ENCODE results near the gene PDCD4.
"Not testable (repeated sequence)": the region's sequence is repeated elsewhere in the genome, so short reads cannot be mapped to it uniquely, and the experiment has no call there.

PDCD4 gene

GRCh38 chr10:110915035-110915434 lies 43.3 kb downstream of the PDCD4 start:
- H3K27ac ChIP-seq, result no peak overlapping the region
- H3K4me1 ChIP-seq, result peaks cover 20% of the 10 kb centered on the region
- H3K4me3 ChIP-seq, result no peak overlapping the region
- H3K4me2 ChIP-seq, result peak overlapping the region; percentile 57
- H3K9me3 ChIP-seq, result no peaks in the 10 kb centered on the region
- no peaks in the 10 kb centered on the region for H3K27me3 ChIP-seq
- H4K20me1 ChIP-seq, result peaks cover 14% of the 10 kb centered on the region; the same call in 1 of the 2 replicates
- TF ChIP-seq Cebpa-rat (IDR thresholded peaks at IDR 0.05), result no peak
- H3K36me3 ChIP-seq, result no peaks in the 10 kb centered on the region
- no peak overlapping the region for H3K9ac ChIP-seq

DNA sequence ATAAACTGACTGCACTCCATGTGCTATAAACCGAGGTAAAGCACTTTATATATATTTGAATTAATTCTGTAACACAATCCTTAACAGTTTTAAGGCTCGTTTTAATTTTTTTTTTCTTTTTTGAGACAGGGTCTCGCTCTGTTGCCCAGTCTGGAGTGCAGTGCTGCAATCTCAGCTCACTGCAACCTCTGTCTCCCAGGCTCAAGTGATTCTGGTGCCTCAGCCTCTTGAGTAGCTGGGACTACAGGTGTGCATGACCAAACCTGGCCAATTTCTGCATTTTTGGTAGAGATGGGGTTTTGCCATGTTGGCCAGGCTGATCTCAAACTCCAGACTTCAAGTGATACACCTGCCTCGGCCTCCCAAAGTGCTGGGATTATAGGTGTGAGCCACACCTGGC lies 43.9 kb downstream of the PDCD4 start:
- H3K9ac ChIP-seq, H3K36me3 ChIP-seq, H3K9me3 ChIP-seq, H3K4me2 ChIP-seq, H3K4me3 ChIP-seq, H3K27me3 ChIP-seq, H3K27ac ChIP-seq: not testable (repeated sequence)
- H4K20me1 ChIP-seq, result peaks cover 14% of the 10 kb centered on the region; the same call in 1 of the 2 replicates
- H3K4me1 ChIP-seq, result peaks cover 20% of the 10 kb centered on the region

DNA sequence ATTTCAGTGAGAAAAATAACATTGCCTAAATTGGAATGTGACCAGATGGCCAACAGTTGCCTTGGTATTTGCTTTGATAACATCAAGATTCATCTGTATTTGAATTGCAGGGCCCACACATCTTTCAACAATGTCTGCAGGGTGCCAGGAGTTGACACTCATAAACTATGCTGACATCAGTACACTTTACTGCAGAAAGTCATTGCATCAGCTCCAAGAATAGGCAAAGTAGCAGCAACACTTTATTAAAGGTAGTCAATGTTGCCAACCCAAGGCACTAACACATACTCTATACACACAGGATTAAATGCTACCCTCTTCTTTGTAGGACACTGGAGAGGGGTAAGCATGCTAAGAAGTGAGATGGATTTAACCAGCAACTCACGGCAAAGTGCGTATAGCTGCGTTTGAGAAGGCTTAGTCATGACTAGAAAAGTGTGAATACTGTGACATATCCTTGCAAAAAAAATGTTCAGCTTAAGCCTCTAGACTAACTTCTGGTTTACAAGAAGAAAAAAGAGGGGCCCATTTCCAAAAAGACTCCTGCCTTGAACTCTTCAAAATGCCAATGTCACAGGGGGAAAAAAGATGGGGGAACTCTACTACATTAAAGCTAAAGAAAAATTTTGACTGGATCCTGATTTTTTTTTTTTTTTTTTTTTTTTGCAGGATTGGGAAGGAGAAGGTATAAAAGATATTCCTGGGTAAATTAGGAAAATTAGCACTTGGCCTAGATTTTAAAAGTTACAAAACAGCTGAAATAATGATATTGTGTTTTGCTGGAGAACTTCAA lies 45.0 kb downstream of the PDCD4 start:
- Histone ChIP-seq H4K20me1 (peaks cover 21% of the 10 kb centered on the region), H3K36me3 (no peaks in the 10 kb centered on the region), H3K9ac (no peak overlapping the region), H3K4me2 (no peak overlapping the region), H3K27ac (no peak overlapping the region), H3K27me3 (no peaks in the 10 kb centered on the region), H3K4me1 (peaks cover 27% of the 10 kb centered on the region), H3K9me3 (no peaks in the 10 kb centered on the region), H3K4me3 (no peak overlapping the region)
- no peak for TF ChIP-seq Cebpa-rat (IDR thresholded peaks at IDR 0.05)

- Histone ChIP-seq H3K9ac (peak overlapping the region; percentile 87), H3K36me3 (no peaks in the 10 kb centered on the region), H4K20me1 (peaks cover 36% of the 10 kb centered on the region), H3K4me1 (peaks cover 42% of the 10 kb centered on the region), H3K4me3 (peak overlapping the region; percentile 78), H3K27ac (peak overlapping the region; percentile 92), H3K9me3 (no peaks in the 10 kb centered on the region), H3K27me3 (no peaks in the 10 kb centered on the region), H3K4me2 (peak overlapping the region; percentile 86)
- no peak for TF ChIP-seq Cebpa-rat (IDR thresholded peaks at IDR 0.05)
Measured at GRCh38 chr10:110918269-110918642, 46.5 kb downstream of the PDCD4 start.

DNA sequence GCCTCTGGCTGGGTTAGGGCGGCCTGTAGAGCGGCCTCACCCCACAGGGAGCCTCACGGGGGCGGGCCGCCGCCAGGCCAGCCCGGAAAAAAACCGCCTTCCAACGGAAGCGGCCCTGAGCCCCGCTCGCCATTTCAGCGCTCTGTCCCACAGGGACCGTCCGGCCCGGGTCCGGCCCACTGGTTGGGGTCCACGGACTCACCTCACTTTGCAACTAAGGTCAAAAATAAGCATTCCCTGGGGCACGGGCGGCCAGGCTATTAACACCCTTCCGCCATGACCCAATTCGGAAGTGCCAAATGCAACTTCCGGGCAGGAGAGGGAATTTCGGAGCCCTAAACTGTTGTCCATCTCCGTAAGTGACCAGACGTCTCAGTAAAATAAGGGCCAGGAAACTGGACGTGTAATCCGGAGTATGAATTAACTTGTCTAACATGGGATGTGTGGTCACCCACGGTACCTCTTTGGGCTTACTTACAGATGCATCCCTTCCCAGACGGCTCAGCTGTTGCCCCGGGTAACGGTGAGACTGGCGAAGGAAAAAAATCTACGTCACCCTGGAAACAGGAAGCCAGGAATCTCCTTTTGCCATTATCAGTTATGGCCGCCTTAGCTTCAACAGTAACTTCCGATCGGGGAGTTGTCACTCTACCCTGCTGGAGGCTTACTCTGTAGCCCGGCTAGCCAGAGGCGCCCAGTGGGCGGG lies 47.1 kb downstream of the PDCD4 start, which contains the start of gene BBIP1:
Gene BBIP1 (minus strand): TSS at position 538 of the 706 bp plus-strand sequence. CDS start 1,023 bp downstream, outside the sequence.
- Histone ChIP-seq H3K9ac (peak within 1 kb of the TSS; percentile 99), H3K4me3 (peak within 1 kb of the TSS; percentile 98), H3K4me2 (peak within 1 kb of the TSS; percentile 86), H3K27ac (peak within 1 kb of the TSS; percentile 100), H4K20me1 (peaks cover 42% of the 10 kb centered on the region), H3K27me3 (no peaks in the 10 kb centered on the region), H3K9me3 (no peaks in the 10 kb centered on the region), H3K4me1 (peaks cover 47% of the 10 kb centered on the region), H3K36me3 (no peaks in the 10 kb centered on the region)
- TF ChIP-seq Cebpa-rat (IDR thresholded peaks at IDR 0.05), result no peak

DNA sequence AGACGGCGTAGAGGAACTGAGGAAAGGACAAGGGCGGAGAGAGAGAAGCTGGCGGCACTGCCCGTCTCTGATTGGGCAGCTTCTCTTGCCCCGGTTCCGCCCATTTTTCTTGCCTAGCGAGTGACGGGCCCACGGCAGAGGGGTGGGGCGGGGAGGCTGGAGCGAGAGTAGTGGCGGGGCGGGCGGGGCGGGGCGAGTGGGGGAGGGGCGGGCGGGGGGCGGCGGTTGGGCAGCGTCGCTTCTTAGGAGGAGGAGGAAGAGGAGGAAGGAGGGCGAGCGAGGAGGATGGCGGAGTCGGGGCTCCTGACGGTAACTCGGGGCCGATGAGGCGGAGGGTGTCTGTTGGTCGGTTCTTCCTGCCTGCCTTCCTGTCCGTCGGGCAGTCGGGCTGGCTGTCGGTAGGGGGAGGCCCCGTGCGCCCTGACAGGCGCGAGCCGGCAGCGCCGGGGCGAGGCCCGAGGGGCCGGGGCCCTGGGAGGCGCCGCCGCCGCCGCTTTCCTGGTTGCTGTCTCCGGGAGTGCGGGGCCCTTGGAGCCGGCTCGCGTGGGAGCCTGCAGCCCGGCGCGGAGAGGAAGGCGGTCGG lies 47.7 kb downstream of the PDCD4 start, which contains the start of gene SHOC2:
Gene SHOC2 (plus strand): TSS at position 256 of the 583 bp plus-strand sequence. CDS start 44,755 bp downstream, outside the sequence.
- Histone ChIP-seq H3K9me3 (no peaks in the 10 kb centered on the region), H3K36me3 (peaks cover 6% of the 10 kb centered on the region; the same call in 1 of the 2 replicates), H4K20me1 (peaks cover 48% of the 10 kb centered on the region), H3K4me3 (peak within 1 kb of the TSS; percentile 98), H3K4me2 (peak within 1 kb of the TSS; percentile 86), H3K9ac (peak within 1 kb of the TSS; percentile 99), H3K4me1 (peaks cover 54% of the 10 kb centered on the region), H3K27me3 (no peaks in the 10 kb centered on the region), H3K27ac (peak within 1 kb of the TSS; percentile 100)
- no peak for TF ChIP-seq Cebpa-rat (IDR thresholded peaks at IDR 0.05)

DNA sequence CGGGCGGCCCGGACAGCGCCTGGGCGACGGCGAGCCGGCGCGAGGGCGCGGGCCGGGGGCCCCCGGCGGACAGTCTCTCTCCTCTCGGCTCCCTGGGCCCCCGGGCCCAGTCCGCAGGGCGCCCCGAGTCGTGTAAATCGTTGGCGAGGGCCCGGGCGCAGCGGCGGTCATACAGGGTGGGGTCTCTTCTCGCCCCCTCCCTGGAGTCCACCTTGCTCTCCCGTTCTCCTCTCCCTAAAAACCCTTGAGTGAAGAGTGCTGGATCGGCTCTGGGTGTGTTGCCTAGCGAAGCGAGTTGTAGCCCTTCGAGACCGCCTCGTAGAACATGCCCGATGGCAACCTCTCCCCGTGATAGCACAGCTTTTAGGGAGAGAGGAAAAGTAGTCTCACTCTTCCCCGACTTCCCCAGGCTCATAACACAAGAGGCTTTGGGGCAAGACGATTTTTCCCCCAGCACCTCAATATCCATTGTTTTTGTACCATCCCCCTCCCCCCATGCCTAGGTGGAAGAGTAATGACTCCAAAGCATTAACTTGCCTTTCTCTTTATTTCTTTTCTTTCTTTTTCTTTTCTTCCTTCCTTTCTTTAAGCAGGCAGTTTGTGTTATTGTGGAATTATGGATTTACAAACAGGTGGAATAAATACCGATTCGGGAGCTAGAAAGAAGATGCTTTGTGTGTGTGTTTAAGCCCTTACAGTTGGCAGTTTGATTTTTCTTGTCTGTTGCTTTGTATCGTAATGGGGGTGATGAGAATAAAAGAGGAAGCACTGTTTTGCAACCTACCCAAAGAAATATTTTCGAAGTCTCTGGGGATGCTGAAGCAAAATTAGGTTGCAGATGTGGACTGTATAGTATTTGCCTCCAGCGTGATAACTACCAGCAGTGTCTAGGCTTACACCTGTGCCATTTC lies 48.5 kb downstream of the PDCD4 start:
- H3K36me3 ChIP-seq, result peaks cover 11% of the 10 kb centered on the region
- H3K9me3 ChIP-seq, result no peaks in the 10 kb centered on the region
- TF ChIP-seq Cebpa-rat (IDR thresholded peaks at IDR 0.05), result peak; percentile 82; the same call in 1 of the 2 replicates
- peak overlapping the region; percentile 100 for H3K27ac ChIP-seq
- peak overlapping the region; percentile 99 for H3K9ac ChIP-seq
- peaks cover 56% of the 10 kb centered on the region for H4K20me1 ChIP-seq
- H3K4me2 ChIP-seq, result peak overlapping the region; percentile 73
- H3K27me3 ChIP-seq, result no peaks in the 10 kb centered on the region
- H3K4me3 ChIP-seq, result peak overlapping the region; percentile 98
- H3K4me1 ChIP-seq, result peaks cover 54% of the 10 kb centered on the region

- Histone ChIP-seq H4K20me1 (peaks cover 94% of the 10 kb centered on the region), H3K36me3 (peaks cover 19% of the 10 kb centered on the region), H3K4me1 (peaks cover 75% of the 10 kb centered on the region), H3K4me2 (peak overlapping the region; percentile 36), H3K9ac (no peak overlapping the region), H3K9me3 (no peaks in the 10 kb centered on the region), H3K4me3 (no peak overlapping the region), H3K27ac (no peak overlapping the region), H3K27me3 (no peaks in the 10 kb centered on the region)
- no peak for TF ChIP-seq Cebpa-rat (IDR thresholded peaks at IDR 0.05)
Measured at GRCh38 chr10:110923856-110924493, 52.2 kb downstream of the PDCD4 start.

Data from BLaER1 (cell line).